Mucosa of rectum (tissue), 2 donors: ENCODE data around the gene CAD.

Source experiments
- H3K27ac ChIP-seq, 2 donors: one replicate each; pipeline ENCODE4 v1.7.0; 2013; ENCODE audit warnings: inconsistent platforms in 2 of 2, low read depth in 2 of 2, low read length in 2 of 2
- H3K27me3 ChIP-seq, 2 donors: one replicate each; pipeline ENCODE4 v1.7.0; 2013; ENCODE audit warnings: low read length in 2 of 2; ENCODE audit not compliant: control insufficient read depth in 2 of 2, insufficient read depth in 2 of 2
- H3K36me3 ChIP-seq, 2 donors: one replicate each; pipeline ENCODE4 v1.7.0; 2013; ENCODE audit warnings: low read length in 2 of 2; ENCODE audit not compliant: control insufficient read depth in 2 of 2, insufficient read depth in 2 of 2
- H3K4me1 ChIP-seq, 2 donors: one replicate each; pipeline ENCODE4 v1.7.0; 2013; ENCODE audit warnings: low read length in 2 of 2, mild to moderate bottlenecking in 1 of 2; ENCODE audit not compliant: control insufficient read depth in 2 of 2, insufficient read depth in 2 of 2
- H3K4me3 ChIP-seq, 2 donors: one replicate each; pipeline ENCODE4 v1.7.0; 2013; ENCODE audit warnings: low read length in 2 of 2
- H3K9ac ChIP-seq, 2 donors: one replicate each; pipeline ENCODE4 v1.7.0; 2013; ENCODE audit warnings: low read length in 2 of 2, low read depth in 1 of 2, mild to moderate bottlenecking in 1 of 2
- H3K9me3 ChIP-seq, 2 donors: one replicate each; pipeline ENCODE4 v1.7.0; 2013; ENCODE audit warnings: low read length in 2 of 2; ENCODE audit not compliant: control insufficient read depth in 2 of 2
- donor health status: healthy.
- donor health status: Normal muscosa, but diverticular disease.

The CAD gene

GRCh38 chr2:27275211-27276150 is 58.3 kb downstream of the CAD start, which contains the start of gene DNAJC5G:
DNAJC5G (plus strand) TSS chr2:27275433; CDS start chr2:27276729, 1,296 bp downstream.
- no peak within 1 kb of the TSS for H3K27ac ChIP-seq
- H3K4me3 ChIP-seq = no peak within 1 kb of the TSS
- H3K27me3 ChIP-seq = peaks cover 6 to 11% of the 10 kb centered on the region in 2 donors
- no peak within 1 kb of the TSS for H3K9ac ChIP-seq
- H3K4me1 ChIP-seq = no peaks in the 10 kb centered on the region
- no peaks in the 10 kb centered on the region for H3K9me3 ChIP-seq
- no peaks in the 10 kb centered on the region for H3K36me3 ChIP-seq

- Histone ChIP-seq H3K27ac (no peak overlapping the region), H3K4me1 (no peaks in the 10 kb centered on the region), H3K27me3 (peaks cover 4 to 6% of the 10 kb centered on the region in 2 donors), H3K9me3 (no peaks in the 10 kb centered on the region), H3K4me3 (no peak overlapping the region), H3K9ac (no peak overlapping the region), H3K36me3 (no peaks in the 10 kb centered on the region)
Measured at GRCh38 chr2:27278010-27278409, 60.8 kb downstream of the CAD start.

- peaks cover 9 to 10% of the 10 kb centered on the region in 2 donors for H3K27me3 ChIP-seq
- H3K9ac ChIP-seq = no peak overlapping the region
- no peak overlapping the region for H3K4me3 ChIP-seq
- no peaks in the 10 kb centered on the region for H3K9me3 ChIP-seq
- no peaks in the 10 kb centered on the region for H3K4me1 ChIP-seq
- H3K36me3 ChIP-seq = no peaks in the 10 kb centered on the region
- H3K27ac ChIP-seq = no peak overlapping the region
Measured at GRCh38 chr2:27280826-27281225, 63.7 kb downstream of the CAD start.

- no peaks in the 10 kb centered on the region for H3K36me3 ChIP-seq
- no peaks in the 10 kb centered on the region for H3K4me1 ChIP-seq
- H3K9me3 ChIP-seq = no peaks in the 10 kb centered on the region
- H3K4me3 ChIP-seq = no peak overlapping the region
- H3K27me3 ChIP-seq = peaks cover 9 to 10% of the 10 kb centered on the region in 2 donors
- H3K27ac ChIP-seq = no peak overlapping the region
- no peak overlapping the region for H3K9ac ChIP-seq
Measured at GRCh38 chr2:27281442-27281841, 64.3 kb downstream of the CAD start.

GRCh38 chr2:27281855-27282559 is 64.8 kb downstream of the CAD start, which contains the start of gene TRIM54:
TRIM54 (plus strand) TSS chr2:27282429; CDS start chr2:27282732, 303 bp downstream.
- Histone ChIP-seq H3K9ac (no peak within 1 kb of the TSS), H3K36me3 (no peaks in the 10 kb centered on the region), H3K4me1 (no peaks in the 10 kb centered on the region), H3K27me3 (peaks cover 9 to 10% of the 10 kb centered on the region in 2 donors), H3K27ac (no peak within 1 kb of the TSS), H3K9me3 (no peaks in the 10 kb centered on the region), H3K4me3 (no peak within 1 kb of the TSS)

GRCh38 chr2:27282892-27283291 is 65.7 kb downstream of the CAD start:
- Histone ChIP-seq H3K4me3 (no peak overlapping the region), H3K4me1 (no peaks in the 10 kb centered on the region), H3K9ac (no peak overlapping the region), H3K27me3 (peaks cover 6 to 10% of the 10 kb centered on the region in 2 donors), H3K9me3 (no peaks in the 10 kb centered on the region), H3K36me3 (no peaks in the 10 kb centered on the region), H3K27ac (no peak overlapping the region)

- H3K4me1 ChIP-seq = no peaks in the 10 kb centered on the region
- peaks cover 6 to 8% of the 10 kb centered on the region in 2 donors for H3K27me3 ChIP-seq
- H3K9ac ChIP-seq = no peak overlapping the region
- H3K27ac ChIP-seq = no peak overlapping the region
- H3K9me3 ChIP-seq = no peaks in the 10 kb centered on the region
- no peak overlapping the region for H3K4me3 ChIP-seq
- no peaks in the 10 kb centered on the region for H3K36me3 ChIP-seq
Measured at GRCh38 chr2:27284996-27285395, 67.8 kb downstream of the CAD start.

- Histone ChIP-seq H3K27ac (no peak overlapping the region), H3K36me3 (no peaks in the 10 kb centered on the region), H3K27me3 (peaks cover 6 to 8% of the 10 kb centered on the region in 2 donors), H3K9ac (no peak overlapping the region), H3K9me3 (no peaks in the 10 kb centered on the region), H3K4me3 (no peak overlapping the region), H3K4me1 (no peaks in the 10 kb centered on the region)
Measured at GRCh38 chr2:27285481-27285880, 68.3 kb downstream of the CAD start.

- no peaks in the 10 kb centered on the region for H3K4me1 ChIP-seq
- H3K27ac ChIP-seq = no peak overlapping the region
- H3K36me3 ChIP-seq = no peaks in the 10 kb centered on the region
- no peak overlapping the region for H3K4me3 ChIP-seq
- peaks cover 6 to 9% of the 10 kb centered on the region in 2 donors for H3K27me3 ChIP-seq
- H3K9ac ChIP-seq = no peak overlapping the region
- H3K9me3 ChIP-seq = no peaks in the 10 kb centered on the region
Measured at GRCh38 chr2:27288610-27289009, 71.4 kb downstream of the CAD start.

- peaks cover 0 to 6% of the 10 kb centered on the region in 2 donors for H3K27me3 ChIP-seq
- no peak overlapping the region for H3K9ac ChIP-seq
- no peaks in the 10 kb centered on the region for H3K36me3 ChIP-seq
- H3K27ac ChIP-seq = no peak overlapping the region
- no peaks in the 10 kb centered on the region for H3K4me1 ChIP-seq
- no peaks in the 10 kb centered on the region for H3K9me3 ChIP-seq
- no peak overlapping the region for H3K4me3 ChIP-seq
Measured at GRCh38 chr2:27290549-27290948, 73.4 kb downstream of the CAD start.
